K562 (cell line): Measurements from ENCODE around the gene AFF3. TPM values are rescaled to one million over a fixed set of nuclear protein-coding genes. Genes with fewer than 3 reads are reported as not detected.

Experiments
- ATAC-seq: fragments of 200-7000 bp; cut with Tn5 transposase; 3 replicates; pipeline ENCODE4 v1.9.1; 2020; ENCODE audit warnings: moderate library complexity
- BruUV-seq: library from RNA; stranded (reverse); fragments of 400-500 nt; replicated peaks from 2 replicates; lab custom pipeline; 2021; lab: Mats Ljungman, UMichigan
- CTCF ChIA-PET: fragments of 300-600 bp; formaldehyde crosslinking; extraction: SDS; loops from one replicate; lab custom pipeline; 2021; ENCODE audit warnings: low intra/inter-chr PET ratio; lab: Yijun Ruan, JAX
- POLR2A ChIA-PET: fragments of 300-600, 350-650 bp; sonication (Branson Sonifier 250); formaldehyde crosslinking; extraction: SDS; loops from one replicate; lab custom pipeline; 2021; ENCODE audit warnings: antibody characterized with exemption, inconsistent platforms; lab: Yijun Ruan, JAX
- DNase-seq, 4 experiments: peaks; one replicate each; pipeline versions ENCODE4 v3.0.0 to v3.0.0-alpha.2; 2011 to 2018; ENCODE audit warnings: low spot score in 3 of 4, mixed read lengths in 3 of 4; ENCODE audit errors: extremely low read depth in 1 of 4
- FAIRE-seq: peaks from 2 replicates; lab custom pipeline; 2011; peaks lifted over from hg19 to GRCh38; lab: Jason Lieb, UNC
- H2AFZ ChIP-seq: 2 replicates; pipeline ENCODE4 v1.6.0; 2011; ENCODE audit warnings: low read depth, low read length, control low read depth, inconsistent platforms
- H3K27ac ChIP-seq: fragments of 200-600 bp; 3 replicates; pipeline ENCODE4 v1.8.0; 2011; ENCODE audit warnings: low read depth, mild to moderate bottlenecking, control low read depth, inconsistent platforms, low read length, moderate library complexity, mixed read lengths; ENCODE audit errors: extremely low read depth
- H3K27me3 ChIP-seq, 2 experiments: fragments of 300-600 bp in 1 of 2; 2 replicates in 1 of 2; 3 replicates in 1 of 2; pipeline versions ENCODE4 v1.6.0 to v1.8.0; 2011; ENCODE audit warnings: inconsistent platforms in 2 of 2, low read length in 2 of 2, mild to moderate bottlenecking in 1 of 2, mixed read lengths in 1 of 2, moderate library complexity in 1 of 2; ENCODE audit not compliant: control insufficient read depth in 2 of 2, insufficient read depth in 2 of 2
- H3K36me3 ChIP-seq: fragments of 300-600 bp; 3 replicates; pipeline ENCODE4 v1.8.0; 2011; ENCODE audit warnings: mild to moderate bottlenecking, low read length, inconsistent platforms; ENCODE audit not compliant: control insufficient read depth, insufficient read depth
- H3K4me1 ChIP-seq, 2 experiments: fragments of 200-600 bp in 1 of 2; replicated peaks in 1 of 2; 2 replicates in 1 of 2; 3 replicates in 1 of 2; pipeline versions ENCODE4 v1.5.1 to v1.8.0; 2011; ENCODE audit warnings: inconsistent platforms in 2 of 2, low read length in 2 of 2, mild to moderate bottlenecking in 1 of 2, mixed read lengths in 1 of 2, moderate library complexity in 1 of 2; ENCODE audit not compliant: control insufficient read depth in 2 of 2, insufficient read depth in 2 of 2
- H3K4me2 ChIP-seq: 2 replicates; pipeline ENCODE4 v1.6.1; 2011; ENCODE audit warnings: low read length, control low read depth, inconsistent platforms, mixed read lengths; ENCODE audit not compliant: insufficient read depth
- H3K4me3 ChIP-seq: fragments of 200-600 bp; sonication (generic), shearing (Covaris generic); 2 replicates; pipeline ENCODE4 v1.5.1; 2016; ENCODE audit warnings: control low read depth, inconsistent platforms
- H3K79me2 ChIP-seq: fragments of 200-600 bp; 3 replicates; pipeline ENCODE4 v1.8.0; 2011; ENCODE audit warnings: low read length, inconsistent platforms; ENCODE audit not compliant: control insufficient read depth, insufficient read depth
- H3K9ac ChIP-seq, 2 experiments: 2 replicates each; pipeline versions ENCODE4 v1.6.0 to v1.6.1; 2011; ENCODE audit warnings: low read depth in 2 of 2, low read length in 2 of 2, control low read depth in 1 of 2, inconsistent platforms in 1 of 2, mild to moderate bottlenecking in 1 of 2, mixed read lengths in 1 of 2; ENCODE audit not compliant: insufficient read depth in 1 of 2
- H3K9me1 ChIP-seq: one replicate; pipeline ENCODE4 v1.6.0; 2011; ENCODE audit warnings: inconsistent platforms, mild to moderate bottlenecking, low read length, moderate library complexity; ENCODE audit not compliant: control insufficient read depth, insufficient read depth
- H3K9me3 ChIP-seq: replicated peaks from 2 replicates; pipeline ENCODE4 v1.5.1; 2011; ENCODE audit warnings: low read depth, low read length, inconsistent platforms; ENCODE audit not compliant: control insufficient read depth, insufficient read depth
- H4K20me1 ChIP-seq: replicated peaks from 2 replicates; pipeline ENCODE4 v1.6.1; 2011; ENCODE audit warnings: low read length, inconsistent platforms, mixed read lengths; ENCODE audit not compliant: control insufficient read depth, insufficient read depth
- ATF1 ChIP-seq, 2 experiments: fragments of 450-650 bp in 1 of 2; IDR thresholded peaks; 2 replicates each; pipeline ENCODE4 v1.6.1; 2016; ENCODE audit warnings: missing compliant biosample characterization in 1 of 2, missing genetic modification characterization in 1 of 2
- CBX1 ChIP-seq: sonication (generic); IDR thresholded peaks from 2 replicates; pipeline ENCODE4 v1.6.1; 2016; ENCODE audit warnings: antibody characterized with exemption, low read depth, mild to moderate bottlenecking
- EGR1 ChIP-seq: fragments of 450-650 bp; conservative IDR thresholded peaks from 2 replicates; pipeline ENCODE4 v1.6.1; 2017; ENCODE audit warnings: mild to moderate bottlenecking
- ESRRB ChIP-seq: fragments of 250-450 bp; sonication (Bioruptor Pico); IDR thresholded peaks from 2 replicates; pipeline ENCODE4 v1.5.0; 2020; ENCODE audit warnings: mild to moderate bottlenecking, moderate library complexity, borderline replicate concordance
- ETS2 ChIP-seq: IDR thresholded peaks from 2 replicates; pipeline ENCODE4 v1.6.1; 2016; ENCODE audit warnings: borderline replicate concordance, missing genetic modification characterization, mild to moderate bottlenecking, moderate library complexity, missing compliant biosample characterization; ENCODE audit not compliant: poor library complexity, severe bottlenecking
- HNRNPLL ChIP-seq: fragments of 200-400 bp; formaldehyde crosslinking; IDR thresholded peaks from 2 replicates; pipeline ENCODE4 v1.6.1; 2017; ENCODE audit warnings: low read length, low read depth, mild to moderate bottlenecking; ENCODE audit not compliant: poor library complexity, severe bottlenecking
- KDM2B ChIP-seq: fragments of 250-450 bp; sonication (Bioruptor Pico); IDR thresholded peaks from 2 replicates; pipeline ENCODE4 v1.8.0; 2021; ENCODE audit warnings: mild to moderate bottlenecking, moderate library complexity
- KLF1 ChIP-seq: fragments of 450-650 bp; IDR thresholded peaks from 2 replicates; pipeline ENCODE4 v1.6.1; 2016; ENCODE audit warnings: missing genetic modification characterization, missing compliant biosample characterization
- KLF10 ChIP-seq: fragments of 250-450 bp; sonication (Bioruptor Pico); IDR thresholded peaks from 2 replicates; pipeline ENCODE4 v1.6.1; 2021; ENCODE audit warnings: matching md5 sums
- MCM5 ChIP-seq: fragments of 450-650 bp; IDR thresholded peaks from 2 replicates; pipeline ENCODE4 v1.6.1; 2016; ENCODE audit warnings: low read depth
- NCOR1 ChIP-seq: fragments of 450-650 bp; IDR thresholded peaks from 2 replicates; pipeline ENCODE4 v1.6.1; 2016; ENCODE audit warnings: mild to moderate bottlenecking, moderate library complexity
- NFE2L1 ChIP-seq: fragments of 450-650 bp; IDR thresholded peaks from 2 replicates; pipeline ENCODE4 v1.6.1; 2016; ENCODE audit warnings: missing genetic modification characterization, low read depth, mild to moderate bottlenecking, missing compliant biosample characterization, moderate library complexity, borderline replicate concordance
- PTRF ChIP-seq: fragments of 450-650 bp; IDR thresholded peaks from 2 replicates; pipeline ENCODE4 v1.6.1; 2016; ENCODE audit warnings: mild to moderate bottlenecking, missing genetic modification characterization, missing compliant biosample characterization
- SRSF3 ChIP-seq: fragments of 200-400 bp; formaldehyde crosslinking; IDR thresholded peaks from 2 replicates; pipeline ENCODE4 v1.6.1; 2016; ENCODE audit warnings: mild to moderate bottlenecking, low read length, moderate library complexity; ENCODE audit not compliant: insufficient read depth
- TBP ChIP-seq: optimal IDR thresholded peaks from 2 replicates; pipeline ENCODE3; 2011; ENCODE audit warnings: low read depth, low read length, improper control_type of control experiment
- TCF7 ChIP-seq: sonication (generic); IDR thresholded peaks from 2 replicates; pipeline ENCODE4 v1.6.1; 2016; ENCODE audit warnings: antibody characterized with exemption, borderline replicate concordance
- ZBTB34 ChIP-seq: fragments of 250-450 bp; sonication (Bioruptor Pico); IDR thresholded peaks from 2 replicates; pipeline ENCODE4 v1.8.0; 2021; ENCODE audit warnings: mild to moderate bottlenecking, moderate library complexity
- ZNF23 ChIP-seq: fragments of 250-450 bp; sonication (Bioruptor Pico); IDR thresholded peaks from 2 replicates; pipeline ENCODE4 v1.4.0; 2020; ENCODE audit warnings: mild to moderate bottlenecking
- ZNF507 ChIP-seq: conservative IDR thresholded peaks from 2 replicates; pipeline ENCODE4 v1.6.1; 2017; ENCODE audit warnings: missing genetic modification characterization, missing compliant biosample characterization
- WGBS: fragments of 100-300 bp; shearing (Covaris generic); methylation state at CpG from one replicate; pipeline ENCODE4 v1.1.6; 2016; ENCODE audit warnings: low coverage, mixed read lengths; ENCODE audit not compliant: insufficient coverage; ENCODE audit errors: missing lambda C conversion rate; 5-methylcytosine and 5-hydroxymethylcytosine counted together
- in situ Hi-C: fragments of 300-500 bp; cut with MboI; formaldehyde crosslinking; loops from 4 replicates; pipeline ENCODE4 v1.15.0; 2018; ENCODE audit warnings: inconsistent platforms, mixed read lengths
- intact Hi-C: fragments of 100-400 bp; cut with micrococcal nuclease; formaldehyde crosslinking; loops from 2 replicates; pipeline ENCODE4 v1.14.2; 2022
- polyA plus RNA-seq, 8 experiments: library from polyadenylated mRNA; depleted of rRNA in 4 of 8; stranded (reverse) in 5 of 8; unstranded in 3 of 8; fragments of >200 nt; fragmentation: Nextera tagmentation in 2 of 8; fragmentation: Illumina TruSeq in 1 of 8; extraction: Ambion mirVana in 2 of 8; extraction: Trizol in 1 of 8; gene quantifications; 2 replicates each; pipeline versions ENCODE4 v1.2.1 to v1.2.3, GENCODE V29; 2011 to 2014; ENCODE audit warnings: inconsistent platforms in 1 of 8, missing spikeins in 1 of 8
- total RNA-seq, 7 experiments: library from RNA; depleted of rRNA in 6 of 7; stranded (reverse); fragments of >200 nt in 6 of 7; fragmentation: Illumina TruSeq in 2 of 7; extraction: Trizol in 2 of 7; gene quantifications; 2 replicates each; pipeline versions ENCODE4 v1.2.1 to v1.2.3, GENCODE V29; 2011 to 2021; ENCODE audit warnings: low replicate concordance in 1 of 7

AFF3 gene
- total and polyA plus RNA-seq, 9 of the 15 experiments (the other 6 are each of a cell fraction or from before 2014, with no cell fraction given) = 0.02 to 0.11 TPM; not detected in 7

GRCh38 chr2:99656994-99657393 is 485.4 kb downstream of the AFF3 start:
- Histone ChIP-seq H3K36me3 (no peaks in the 10 kb centered on the region), H3K4me3 (no peak overlapping the region), H3K9me3 (no peaks in the 10 kb centered on the region), H3K4me2 (no peak overlapping the region), H4K20me1 (no peaks in the 10 kb centered on the region), H3K27ac (no peak overlapping the region), H3K9me1 (no peaks in the 10 kb centered on the region), H2AFZ (no peak overlapping the region), H3K27me3 (peaks cover 10 to 30% of the 10 kb centered on the region in 2 experiments), H3K79me2 (no peaks in the 10 kb centered on the region), H3K4me1 (no peaks in the 10 kb centered on the region), H3K9ac (no peak overlapping the region)
- DNase-seq (no peak), FAIRE-seq (no peak), ATAC-seq (no peak)
- ChIA-PET POLR2A (no interaction called here), CTCF (no interaction called here)
- TF ChIP-seq NCOR1 (no peak), KDM2B (CRISPR knock-in tag) (no peak), SRSF3 (no peak), ESRRB (CRISPR knock-in tag) (no peak), NFE2L1 (tag) (no peak), ZNF507 (tag) (no peak)
- no TSS peak for BruUV-seq
- in situ Hi-C loops = no loop called here
- 0% methylated on average over 5 of the region's 5 CpGs for WGBS
- intact Hi-C loops = no loop called here

GRCh38 chr2:99653433-99653832 is 489.0 kb downstream of the AFF3 start:
- Histone ChIP-seq H3K27me3 (peaks cover 13 to 32% of the 10 kb centered on the region in 2 experiments), H3K9me1 (no peaks in the 10 kb centered on the region)
- no peak for TF ChIP-seq EGR1
- TF ChIP-seq HNRNPLL = no peak
- TF ChIP-seq MCM5 = no peak
- TF ChIP-seq PTRF = no peak
- no peak for TF ChIP-seq ETS2
- TF ChIP-seq CBX1 = no peak
- no peak for TF ChIP-seq KLF10 (CRISPR knock-in tag)
- no peak for TF ChIP-seq ZBTB34 (CRISPR knock-in tag)
- no peak for TF ChIP-seq KLF1 (tag)
- TF ChIP-seq TCF7 = no peak
- TF ChIP-seq ZNF23 (CRISPR knock-in tag) = no peak
- no peak for TF ChIP-seq ATF1 (CRISPR knock-in tag; IDR thresholded peaks at IDR 0.05)
- no peak for TF ChIP-seq ATF1 (tag; IDR thresholded peaks at IDR 0.05)
- TF ChIP-seq TBP = no peak

More at GRCh38 chr2:99653433-99653832, 489.0 kb downstream of the AFF3 start:
- no peak overlapping the region for H2AFZ ChIP-seq
- H3K27ac ChIP-seq = no peak overlapping the region
- H3K9ac ChIP-seq = no peak overlapping the region
- in situ Hi-C loops = no loop called here
- FAIRE-seq (no peak), DNase-seq (no peak), ATAC-seq (no peak)
- H3K79me2 ChIP-seq = no peaks in the 10 kb centered on the region
- intact Hi-C loops = no loop called here
- no TSS peak for BruUV-seq
- H3K9me3 ChIP-seq = no peaks in the 10 kb centered on the region
- H3K4me3 ChIP-seq = no peak overlapping the region
- 5% methylated on average over 8 of the region's 9 CpGs for WGBS
- ChIA-PET POLR2A (no interaction called here), CTCF (no interaction called here)
- no peaks in the 10 kb centered on the region for H4K20me1 ChIP-seq
- no peak overlapping the region for H3K4me2 ChIP-seq
- H3K36me3 ChIP-seq = no peaks in the 10 kb centered on the region
- no peaks in the 10 kb centered on the region for H3K4me1 ChIP-seq
